Breast epithelium (tissue), 3 donors: ENCODE data around the gene SLC35B4.

Experiments
- POLR2A ChIP-seq: fragments of 450-650 bp; IDR thresholded peaks from one replicate; pipeline ENCODE4 v1.6.1; 2016; ENCODE audit warnings: antibody characterized with exemption, mild to moderate bottlenecking, moderate library complexity
- TF ChIP-seq, protein P1 (sequence below), 3 donors: fragments of 450-650 bp; IDR thresholded peaks; one replicate each; pipeline ENCODE4 v1.5.1; 2016 to 2017; ENCODE audit warnings: antibody characterized with exemption in 3 of 3, mild to moderate bottlenecking in 3 of 3, moderate library complexity in 3 of 3

DNA sequence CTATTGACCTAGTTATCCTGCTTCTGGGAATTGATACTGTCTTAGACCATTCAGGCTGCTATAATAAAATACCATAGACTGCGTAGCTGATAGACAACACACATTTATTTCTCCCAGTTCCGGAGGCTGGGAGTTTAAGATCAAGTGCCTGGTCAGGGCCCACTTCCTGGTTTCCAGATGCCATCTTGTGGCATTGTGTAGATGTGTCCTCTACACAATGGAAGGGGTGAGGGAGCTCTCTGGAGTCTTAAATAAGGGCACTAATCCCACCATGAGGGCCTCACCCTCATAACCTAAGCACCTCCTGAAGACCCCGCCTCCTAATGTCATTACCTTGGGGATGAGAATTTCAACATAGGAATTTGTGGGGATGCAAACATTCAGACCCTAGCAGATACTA, 62.4 kb downstream of the SLC35B4 start:
- no peak for TF ChIP-seq POLR2A
- TF ChIP-seq, protein P1, sequence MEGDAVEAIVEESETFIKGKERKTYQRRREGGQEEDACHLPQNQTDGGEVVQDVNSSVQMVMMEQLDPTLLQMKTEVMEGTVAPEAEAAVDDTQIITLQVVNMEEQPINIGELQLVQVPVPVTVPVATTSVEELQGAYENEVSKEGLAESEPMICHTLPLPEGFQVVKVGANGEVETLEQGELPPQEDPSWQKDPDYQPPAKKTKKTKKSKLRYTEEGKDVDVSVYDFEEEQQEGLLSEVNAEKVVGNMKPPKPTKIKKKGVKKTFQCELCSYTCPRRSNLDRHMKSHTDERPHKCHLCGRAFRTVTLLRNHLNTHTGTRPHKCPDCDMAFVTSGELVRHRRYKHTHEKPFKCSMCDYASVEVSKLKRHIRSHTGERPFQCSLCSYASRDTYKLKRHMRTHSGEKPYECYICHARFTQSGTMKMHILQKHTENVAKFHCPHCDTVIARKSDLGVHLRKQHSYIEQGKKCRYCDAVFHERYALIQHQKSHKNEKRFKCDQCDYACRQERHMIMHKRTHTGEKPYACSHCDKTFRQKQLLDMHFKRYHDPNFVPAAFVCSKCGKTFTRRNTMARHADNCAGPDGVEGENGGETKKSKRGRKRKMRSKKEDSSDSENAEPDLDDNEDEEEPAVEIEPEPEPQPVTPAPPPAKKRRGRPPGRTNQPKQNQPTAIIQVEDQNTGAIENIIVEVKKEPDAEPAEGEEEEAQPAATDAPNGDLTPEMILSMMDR (IDR thresholded peaks at IDR 0.05) = no peak
